SK-N-SH treated with all-trans-retinoic acid at 6 μM for 48 hours (cell line): Measurements from ENCODE around the gene PSMA4.

Source experiments
- ARNTL ChIP-seq: fragments of 450-650 bp; formaldehyde crosslinking; IDR thresholded peaks from 2 replicates; pipeline ENCODE4 v1.5.0; 2020; ENCODE audit warnings: low read depth, mild to moderate bottlenecking, moderate library complexity, borderline replicate concordance
- CSDC2 ChIP-seq: fragments of 250-450 bp; sonication (Bioruptor Pico); IDR thresholded peaks from 2 replicates; pipeline ENCODE4 v1.5.0; 2020; ENCODE audit warnings: mild to moderate bottlenecking, moderate library complexity
- CSRNP3 ChIP-seq: fragments of 250-450 bp; sonication (Bioruptor Pico); IDR thresholded peaks from 2 replicates; pipeline ENCODE4 v1.5.1; 2021; ENCODE audit warnings: mild to moderate bottlenecking, moderate library complexity
- GLIS3 ChIP-seq: fragments of 250-450 bp; sonication (Bioruptor Pico); IDR thresholded peaks from 2 replicates; pipeline ENCODE4 v1.5.0; 2020; ENCODE audit warnings: mild to moderate bottlenecking, moderate library complexity
- ISL1 ChIP-seq: fragments of 250-450 bp; sonication (Bioruptor Pico); IDR thresholded peaks from 2 replicates; pipeline ENCODE4 v2.1.2; 2022; ENCODE audit warnings: mild to moderate bottlenecking, moderate library complexity
- PATZ1 ChIP-seq: fragments of 250-450 bp; sonication (Bioruptor Pico); IDR thresholded peaks from 2 replicates; pipeline ENCODE4 v1.8.0; 2020; ENCODE audit warnings: mild to moderate bottlenecking, moderate library complexity, borderline replicate concordance
- PPARA ChIP-seq: fragments of 250-450 bp; sonication (Bioruptor Pico); IDR thresholded peaks from 2 replicates; pipeline ENCODE4 v1.5.0; 2020; ENCODE audit warnings: mild to moderate bottlenecking, borderline replicate concordance
- RARB ChIP-seq: fragments of 250-450 bp; sonication (Bioruptor Pico); IDR thresholded peaks from 2 replicates; pipeline ENCODE4 v1.8.0; 2021; ENCODE audit warnings: mild to moderate bottlenecking, moderate library complexity
- SNAI2 ChIP-seq: fragments of 250-450 bp; sonication (Bioruptor Pico); IDR thresholded peaks from 2 replicates; pipeline ENCODE4 v1.5.0; 2020; ENCODE audit warnings: mild to moderate bottlenecking, moderate library complexity
- ZNF8 ChIP-seq: fragments of 450-650 bp; formaldehyde crosslinking; IDR thresholded peaks from 2 replicates; pipeline ENCODE4 v1.5.0; 2020; ENCODE audit warnings: mild to moderate bottlenecking, moderate library complexity

- TF ChIP-seq SNAI2 (CRISPR knock-in tag): no peak
- TF ChIP-seq ARNTL (CRISPR knock-in tag): no peak
- TF ChIP-seq ISL1 (CRISPR knock-in tag): no peak
- no peak for TF ChIP-seq RARB (CRISPR knock-in tag)
- no peak for TF ChIP-seq GLIS3
- no peak for TF ChIP-seq ZNF8 (CRISPR knock-in tag)
- no peak for TF ChIP-seq PPARA
- no peak for TF ChIP-seq CSDC2 (CRISPR knock-in tag)
- no peak for TF ChIP-seq PATZ1 (CRISPR knock-in tag)
- TF ChIP-seq CSRNP3 (CRISPR knock-in tag): no peak
Observed at GRCh38 chr15:78492872-78493271, 47.4 kb upstream of the PSMA4 start.
